Fibroblast of the aortic adventitia (primary cell): ENCODE results near the gene LECT2. TPM values are rescaled to one million over a fixed set of nuclear protein-coding genes. Genes with fewer than 3 reads are reported as not detected.

ENCODE experiments used
- DNase-seq: peaks from one replicate; pipeline ENCODE4 v3.0.0-alpha.2; 2010; ENCODE audit warnings: low read depth
- H3K4me3 ChIP-seq: 2 replicates; pipeline ENCODE4 v1.5.1; 2011; ENCODE audit warnings: low read depth, mild to moderate bottlenecking, control low read depth, low read length, moderate library complexity
- total RNA-seq: library from RNA; depleted of rRNA; stranded (reverse); fragments of >200 nt; gene quantifications from 2 replicates; pipeline ENCODE4 v1.2.3, GENCODE V29; 2012; ENCODE audit warnings: low replicate concordance
- TF ChIP-seq, protein P1 (sequence below): IDR thresholded peaks from 2 replicates; pipeline ENCODE4 v1.5.1; 2011; ENCODE audit warnings: mild to moderate bottlenecking, low read length, control low read depth, inconsistent platforms; ENCODE audit not compliant: insufficient read depth

Gene LECT2
- total RNA-seq, 1 donor = not detected

GRCh38 chr5:135915466-135916001 is 39.2 kb downstream of the LECT2 start:
- peak; percentile 73 for DNase-seq
- TF ChIP-seq, protein P1, sequence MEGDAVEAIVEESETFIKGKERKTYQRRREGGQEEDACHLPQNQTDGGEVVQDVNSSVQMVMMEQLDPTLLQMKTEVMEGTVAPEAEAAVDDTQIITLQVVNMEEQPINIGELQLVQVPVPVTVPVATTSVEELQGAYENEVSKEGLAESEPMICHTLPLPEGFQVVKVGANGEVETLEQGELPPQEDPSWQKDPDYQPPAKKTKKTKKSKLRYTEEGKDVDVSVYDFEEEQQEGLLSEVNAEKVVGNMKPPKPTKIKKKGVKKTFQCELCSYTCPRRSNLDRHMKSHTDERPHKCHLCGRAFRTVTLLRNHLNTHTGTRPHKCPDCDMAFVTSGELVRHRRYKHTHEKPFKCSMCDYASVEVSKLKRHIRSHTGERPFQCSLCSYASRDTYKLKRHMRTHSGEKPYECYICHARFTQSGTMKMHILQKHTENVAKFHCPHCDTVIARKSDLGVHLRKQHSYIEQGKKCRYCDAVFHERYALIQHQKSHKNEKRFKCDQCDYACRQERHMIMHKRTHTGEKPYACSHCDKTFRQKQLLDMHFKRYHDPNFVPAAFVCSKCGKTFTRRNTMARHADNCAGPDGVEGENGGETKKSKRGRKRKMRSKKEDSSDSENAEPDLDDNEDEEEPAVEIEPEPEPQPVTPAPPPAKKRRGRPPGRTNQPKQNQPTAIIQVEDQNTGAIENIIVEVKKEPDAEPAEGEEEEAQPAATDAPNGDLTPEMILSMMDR = no peak
- H3K4me3 ChIP-seq = no peak overlapping the region

DNA sequence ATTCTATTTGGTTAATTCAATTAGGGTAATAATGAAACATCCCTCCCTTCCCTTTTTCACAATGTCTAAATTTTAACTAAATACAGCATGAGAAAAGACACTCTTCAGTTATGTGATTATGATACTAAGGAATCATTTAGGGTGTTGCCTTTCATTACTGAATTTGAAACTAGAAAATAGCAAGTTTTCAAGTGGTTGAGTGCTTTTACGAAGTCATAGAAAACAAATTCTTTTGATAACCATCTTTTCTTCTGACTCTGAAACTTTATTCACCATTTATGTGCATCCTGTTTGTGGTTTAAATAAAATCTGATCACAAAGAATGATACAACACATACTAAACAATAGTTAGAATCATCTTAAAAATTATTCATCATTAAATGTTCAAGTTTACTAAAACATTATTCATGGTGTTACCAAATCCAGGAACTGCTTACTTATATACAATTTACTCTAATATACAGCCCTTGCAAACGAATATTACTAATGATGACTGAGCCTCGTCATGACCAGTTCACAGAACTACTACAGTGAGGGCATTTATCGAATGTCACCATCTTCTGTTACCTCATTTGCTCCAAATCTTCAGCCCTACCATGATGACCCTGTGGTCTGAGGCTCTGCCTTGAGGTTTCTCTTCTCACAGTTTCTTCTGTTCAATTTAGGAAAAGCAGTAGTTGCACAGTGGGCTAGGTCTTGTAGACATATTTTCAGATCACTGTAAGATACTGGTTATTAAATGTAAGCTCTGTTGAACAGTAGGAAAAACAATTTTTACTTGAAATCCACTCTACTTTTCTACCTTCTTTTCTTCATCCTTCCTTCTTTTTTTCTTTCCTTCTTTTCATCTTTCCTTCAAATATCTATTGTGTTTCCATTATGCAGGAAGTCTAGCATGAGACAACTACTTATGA is 40.8 kb downstream of the LECT2 start:
- no peak overlapping the region for H3K4me3 ChIP-seq
- TF ChIP-seq, protein P1 = no peak
- no peak for DNase-seq

- TF ChIP-seq, protein P1 = no peak
- H3K4me3 ChIP-seq = no peak overlapping the region
- DNase-seq = no peak
These were observed 49.6 kb downstream of the LECT2 start for GRCh38 chr5:135905144-135905543.

GRCh38 chr5:135901633-135902032 is 53.1 kb downstream of the LECT2 start:
- DNase-seq = no peak
- TF ChIP-seq, protein P1 = no peak
- no peak overlapping the region for H3K4me3 ChIP-seq

DNA sequence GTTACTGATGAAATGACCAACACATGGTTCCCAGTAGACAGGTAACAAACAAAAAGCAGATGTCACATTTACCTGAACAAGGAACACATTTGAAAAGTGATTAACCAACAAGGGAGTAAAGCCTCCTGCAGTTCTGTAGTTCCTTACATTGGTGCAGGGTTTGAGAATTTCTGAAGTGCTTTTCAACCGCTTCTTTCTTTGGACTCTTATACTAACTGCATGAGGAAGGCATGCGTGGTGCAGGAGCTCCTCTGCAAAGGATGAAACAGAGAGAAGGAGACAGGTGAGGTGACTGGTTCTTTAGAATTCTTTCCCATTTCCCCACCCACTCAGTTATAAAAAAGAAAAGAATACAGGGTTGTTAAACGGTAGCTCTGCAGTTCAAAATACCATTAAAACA is 54.5 kb downstream of the LECT2 start:
- DNase-seq = no peak
- TF ChIP-seq, protein P1 = no peak
- no peak overlapping the region for H3K4me3 ChIP-seq

- H3K4me3 ChIP-seq = no peak overlapping the region
- TF ChIP-seq, protein P1 = no peak
- no peak for DNase-seq
These were observed 56.1 kb downstream of the LECT2 start for GRCh38 chr5:135898651-135899050.

Other genes with a start within 250 kb of the LECT2 start
- gene SLC25A48, start 120.3 kb downstream of the LECT2 start, total RNA-seq = not detected in 2 replicates
- gene IL9, start 59.1 kb downstream of the LECT2 start, total RNA-seq = not detected in 2 replicates
- 169 and 227 TPM in 2 replicates for gene TGFBI, start 74.0 kb upstream of the LECT2 start, total RNA-seq
- gene SMAD5, start 177.9 kb upstream of the LECT2 start, total RNA-seq = 88.7 and 590 TPM in 2 replicates
- not detected in 2 replicates for gene SMIM32, start 238.2 kb upstream of the LECT2 start, total RNA-seq